IMR-90 (cell line): ENCODE data around the gene NR5A2. TPM values are rescaled to one million over a fixed set of nuclear protein-coding genes. Genes with fewer than 3 reads are reported as not detected.
A peak's percentile ranks its signal among the peaks of the same experiment; 100 is the strongest.

ENCODE experiments used
- ATAC-seq: fragments of 200-7000 bp; cut with Tn5 transposase; 2 replicates; pipeline ENCODE4 v1.9.1; 2020; ENCODE audit warnings: low read depth, mild to moderate bottlenecking, moderate library complexity
- BruUV-seq: library from RNA; stranded (reverse); fragments of 400-500 nt; replicated peaks from 2 replicates; lab custom pipeline; 2021; lab: Mats Ljungman, UMichigan
- CTCF ChIA-PET: fragments of 300-600 bp; formaldehyde crosslinking; extraction: SDS; loops from one replicate; lab custom pipeline; 2021; ENCODE audit warnings: antibody characterized with exemption; lab: Yijun Ruan, JAX
- POLR2A ChIA-PET: fragments of 300-600 bp; sonication (Branson Sonifier 250); formaldehyde crosslinking; loops from one replicate; lab custom pipeline; 2022; ENCODE audit warnings: antibody characterized with exemption; ENCODE audit not compliant: unreplicated experiment; lab: Charles Lee
- DNase-seq: peaks from one replicate; pipeline ENCODE4 v3.0.0; 2013
- H2AFZ ChIP-seq: replicated peaks from 2 replicates; pipeline ENCODE3; 2013; ENCODE audit warnings: low read length, mild to moderate bottlenecking; ENCODE audit not compliant: poor library complexity
- H2AK5ac ChIP-seq: 2 replicates; pipeline ENCODE4 v1.6.1; 2013; ENCODE audit warnings: low read depth, low read length, inconsistent platforms
- H2AK9ac ChIP-seq: replicated peaks from 2 replicates; pipeline ENCODE3; 2013; ENCODE audit warnings: mild to moderate bottlenecking, low read depth, low read length, moderate library complexity; ENCODE audit not compliant: poor library complexity
- H2BK120ac ChIP-seq: 2 replicates; pipeline ENCODE4 v1.6.1; 2013; ENCODE audit warnings: low read depth, low read length, inconsistent platforms
- H2BK15ac ChIP-seq: 3 replicates; pipeline ENCODE4 v1.6.1; 2013; ENCODE audit warnings: low read depth, low read length, inconsistent platforms
- H2BK20ac ChIP-seq: 2 replicates; pipeline ENCODE4 v1.6.1; 2013; ENCODE audit warnings: low read depth, mild to moderate bottlenecking, inconsistent platforms, low read length, moderate library complexity
- H2BK5ac ChIP-seq: 2 replicates; pipeline ENCODE4 v1.6.1; 2013; ENCODE audit warnings: mild to moderate bottlenecking, low read depth, low read length, inconsistent platforms; ENCODE audit not compliant: poor library complexity, severe bottlenecking
- H3K14ac ChIP-seq: replicated peaks from 2 replicates; pipeline ENCODE4 v1.6.1; 2013; ENCODE audit warnings: low read depth, low read length, inconsistent platforms
- H3K18ac ChIP-seq: 2 replicates; pipeline ENCODE4 v1.6.1; 2013; ENCODE audit warnings: low read depth, low read length, control low read depth
- H3K23ac ChIP-seq: 2 replicates; pipeline ENCODE4 v1.6.1; 2013; ENCODE audit warnings: low read depth, low read length, inconsistent platforms
- H3K27ac ChIP-seq: 2 replicates; pipeline ENCODE4 v1.5.1; 2013; ENCODE audit warnings: mild to moderate bottlenecking, control low read depth, low read length; ENCODE audit not compliant: insufficient read depth
- H3K27me3 ChIP-seq: 2 replicates; pipeline ENCODE4 v1.6.1; 2013; ENCODE audit warnings: low read length; ENCODE audit not compliant: control insufficient read depth, insufficient read depth
- H3K36me3 ChIP-seq: 2 replicates; pipeline ENCODE4 v1.6.1; 2013; ENCODE audit warnings: low read length, mixed read lengths; ENCODE audit not compliant: control insufficient read depth, insufficient read depth
- H3K4ac ChIP-seq: 2 replicates; pipeline ENCODE4 v1.6.1; 2013; ENCODE audit warnings: low read depth, low read length, inconsistent platforms
- H3K4me1 ChIP-seq: 2 replicates; pipeline ENCODE4 v1.6.1; 2013; ENCODE audit warnings: low read length, mixed read lengths; ENCODE audit not compliant: control insufficient read depth, insufficient read depth
- H3K4me2 ChIP-seq: 2 replicates; pipeline ENCODE4 v1.6.1; 2013; ENCODE audit warnings: low read depth, mild to moderate bottlenecking, control low read depth, low read length, moderate library complexity
- H3K4me3 ChIP-seq: 2 replicates; pipeline ENCODE4 v1.5.1; 2013; ENCODE audit warnings: low read depth, mild to moderate bottlenecking, control low read depth, low read length, moderate library complexity; ENCODE audit not compliant: insufficient read depth
- H3K56ac ChIP-seq: 2 replicates; pipeline ENCODE4 v1.6.1; 2013; ENCODE audit warnings: low read length, inconsistent platforms; ENCODE audit not compliant: insufficient read depth; ENCODE audit errors: extremely low read depth
- H3K79me1 ChIP-seq, 2 experiments: 2 replicates each; pipeline ENCODE4 v1.6.1; 2013; ENCODE audit warnings: low read length in 2 of 2, inconsistent platforms in 1 of 2, low read depth in 1 of 2
- H3K9ac ChIP-seq: 2 replicates; pipeline ENCODE4 v1.6.1; 2013; ENCODE audit warnings: low read depth, low read length, control low read depth
- H3K9me1 ChIP-seq: 2 replicates; pipeline ENCODE4 v1.6.1; 2013; ENCODE audit warnings: low read length, inconsistent platforms; ENCODE audit not compliant: insufficient read depth
- H3K9me3 ChIP-seq: 2 replicates; pipeline ENCODE4 v1.6.1; 2013; ENCODE audit warnings: low read length; ENCODE audit not compliant: control insufficient read depth, insufficient read depth
- H4K20me1 ChIP-seq: 2 replicates; pipeline ENCODE4 v1.6.1; 2013; ENCODE audit warnings: low read length, inconsistent platforms; ENCODE audit not compliant: insufficient read depth
- H4K5ac ChIP-seq: 2 replicates; pipeline ENCODE4 v1.6.1; 2013; ENCODE audit warnings: mild to moderate bottlenecking, low read depth, low read length, control low read depth
- H4K8ac ChIP-seq, 2 experiments: 2 replicates each; pipeline ENCODE4 v1.6.1; 2013; ENCODE audit warnings: low read depth in 2 of 2, low read length in 2 of 2, control low read depth in 1 of 2, inconsistent platforms in 1 of 2
- H4K91ac ChIP-seq: 2 replicates; pipeline ENCODE4 v1.6.1; 2013; ENCODE audit warnings: low read depth, low read length, inconsistent platforms; ENCODE audit not compliant: insufficient read depth
- BHLHE40 ChIP-seq: fragments of 150-350 bp; IDR thresholded peaks from 2 replicates; pipeline ENCODE4 v1.6.1; 2016; ENCODE audit warnings: mild to moderate bottlenecking, low read depth, low read length
- CEBPB ChIP-seq: IDR thresholded peaks from 2 replicates; pipeline ENCODE4 v1.6.1; 2012; ENCODE audit warnings: low read depth, low read length, improper control_type of control experiment
- CHD1 ChIP-seq: IDR thresholded peaks from 2 replicates; pipeline ENCODE4 v1.6.1; 2012; ENCODE audit warnings: low read depth, low read length, improper control_type of control experiment
- FOS ChIP-seq: fragments of 150-350 bp; IDR thresholded peaks from 2 replicates; pipeline ENCODE4 v1.6.1; 2016; ENCODE audit warnings: low read depth, low read length
- MAFK ChIP-seq: IDR thresholded peaks from 2 replicates; pipeline ENCODE4 v1.6.1; 2012; ENCODE audit warnings: low read depth, low read length, improper control_type of control experiment
- MAZ ChIP-seq: IDR thresholded peaks from 2 replicates; pipeline ENCODE4 v1.6.1; 2012; ENCODE audit warnings: low read depth, mild to moderate bottlenecking, low read length, improper control_type of control experiment, moderate library complexity, borderline replicate concordance
- MXI1 ChIP-seq: IDR thresholded peaks from 2 replicates; pipeline ENCODE4 v1.6.1; 2012; ENCODE audit warnings: low read depth, mild to moderate bottlenecking, low read length, moderate library complexity, borderline replicate concordance
- NFE2L2 ChIP-seq: fragments of 150-350 bp; IDR thresholded peaks from 2 replicates; pipeline ENCODE4 v1.6.1; 2016; ENCODE audit warnings: low read depth, mild to moderate bottlenecking, low read length
- POLR2A ChIP-seq: IDR thresholded peaks from 2 replicates; pipeline ENCODE4 v1.6.1; 2012; ENCODE audit warnings: mild to moderate bottlenecking, low read depth, low read length
- RAD21 ChIP-seq: IDR thresholded peaks from 2 replicates; pipeline ENCODE4 v1.6.1; 2012; ENCODE audit warnings: low read length, improper control_type of control experiment
- RCOR1 ChIP-seq: IDR thresholded peaks from 2 replicates; pipeline ENCODE4 v1.6.1; 2012; ENCODE audit warnings: mild to moderate bottlenecking, low read length, improper control_type of control experiment; ENCODE audit not compliant: insufficient replicate concordance
- RFX5 ChIP-seq: IDR thresholded peaks from 2 replicates; pipeline ENCODE4 v1.8.0; 2012; ENCODE audit warnings: low read depth, mild to moderate bottlenecking, low read length, moderate library complexity
- SMC3 ChIP-seq: fragments of 150-350 bp; IDR thresholded peaks from 2 replicates; pipeline ENCODE4 v1.6.1; 2016; ENCODE audit warnings: low read depth, mild to moderate bottlenecking, antibody characterized with exemption, low read length, moderate library complexity
- USF2 ChIP-seq: fragments of 150-350 bp; IDR thresholded peaks from 2 replicates; pipeline ENCODE4 v1.6.1; 2017; ENCODE audit warnings: mild to moderate bottlenecking, antibody characterized with exemption, low read length, low read depth
- WGBS, 2 experiments: methylation state at CpG; one replicate each; pipeline versions ENCODE4 v1.1.5 to v1.1.7; 2013; ENCODE audit warnings: missing lambda C conversion rate in 2 of 2; ENCODE audit not compliant: insufficient read length in 1 of 2; ENCODE audit errors: extremely low coverage in 2 of 2; 5-methylcytosine and 5-hydroxymethylcytosine counted together
- dilution Hi-C: fragments of 300-500 bp; cut with HindIII; formaldehyde crosslinking; loops from one replicate; pipeline ENCODE4 v1.14.3; 2018; ENCODE audit warnings: low sequenced_read_pairs; ENCODE audit not compliant: unreplicated experiment
- in situ Hi-C: fragments of 300-500 bp; cut with MboI; formaldehyde crosslinking; loops from 3 replicates; pipeline ENCODE4 v1.14.3; 2019; ENCODE audit warnings: low sequenced_read_pairs, inconsistent platforms, mixed read lengths
- intact Hi-C: fragments of 100-400 bp; cut with micrococcal nuclease; formaldehyde crosslinking; loops from 2 replicates; pipeline ENCODE4 v1.10.0; 2022
- polyA plus RNA-seq, 3 experiments: library from polyadenylated mRNA; depleted of rRNA; stranded (reverse); fragments of >200 nt; gene quantifications; 2 replicates each; pipeline ENCODE4 v1.2.3, GENCODE V29; 2012; ENCODE audit warnings: low replicate concordance in 1 of 3
- total RNA-seq: library from RNA; depleted of rRNA; stranded (reverse); fragments of >200 nt; gene quantifications from 2 replicates; pipeline ENCODE4 v1.2.3, GENCODE V29; 2012
- TF ChIP-seq, protein P1 (sequence below): fragments of 150-350 bp; IDR thresholded peaks from 2 replicates; pipeline ENCODE4 v1.6.1; 2016; ENCODE audit warnings: low read depth, mild to moderate bottlenecking, low read length, moderate library complexity, borderline replicate concordance
- TF ChIP-seq, protein P2 (sequence below): conservative IDR thresholded peaks from 2 replicates; pipeline ENCODE4 v1.5.1; 2012; ENCODE audit warnings: mild to moderate bottlenecking, low read depth, low read length, improper control_type of control experiment

Gene NR5A2
- total and polyA plus RNA-seq, 2 of the 4 experiments (the other 2 are of a cell fraction) = 0.03 to 0.18 TPM

DNA sequence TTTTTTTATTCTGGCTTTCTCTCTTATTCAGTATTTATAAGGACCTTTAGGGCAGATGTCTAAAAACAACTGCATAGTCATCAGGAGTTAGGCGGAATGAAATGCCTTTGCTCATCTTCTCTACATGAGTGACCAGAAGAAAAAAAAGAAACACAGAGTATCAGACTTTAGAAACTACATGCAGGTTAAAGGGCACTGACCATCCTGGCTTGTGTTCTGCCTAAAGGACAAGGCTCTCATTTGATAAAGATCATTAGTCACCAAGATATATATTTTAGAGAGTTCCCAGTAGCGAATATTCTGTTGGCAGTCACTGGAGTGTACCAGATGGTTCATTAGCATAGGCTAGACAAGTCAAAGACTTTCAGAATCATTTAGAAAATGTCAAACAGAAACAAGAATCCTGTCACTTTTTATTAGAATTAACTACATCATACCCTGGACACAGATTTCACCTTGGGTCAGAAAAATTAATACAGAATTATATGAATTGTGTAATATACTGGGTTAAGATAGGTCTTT lies 145.6 kb downstream of the NR5A2 start:
- no peak overlapping the region for H3K27ac ChIP-seq
- dilution Hi-C loops (no loop called here), in situ Hi-C loops (no loop called here), intact Hi-C loops (no loop called here)
- H3K14ac ChIP-seq = peak overlapping the region; percentile 18; the same call in 1 of the 2 replicates
- ATAC-seq = peak; percentile 46
- H3K23ac ChIP-seq = peak overlapping the region; percentile 41; the same call in 1 of the 2 replicates
- peak overlapping the region; percentile 67 for H4K91ac ChIP-seq
- peak overlapping the region; percentile 69 for H2BK120ac ChIP-seq
- H2BK5ac ChIP-seq = peak overlapping the region; percentile 80
- peak overlapping the region; percentile 32; the same call in 1 of the 2 replicates for H3K4ac ChIP-seq
- H3K4me3 ChIP-seq = no peak overlapping the region
- no peak overlapping the region for H4K5ac ChIP-seq
- H2BK15ac ChIP-seq = peak overlapping the region; percentile 72; the same call in 1 of the 3 replicates
- peak overlapping the region; percentile 22 for H3K56ac ChIP-seq
- H2AK5ac ChIP-seq = 0 out of 2 replicates have a peak overlapping the region, but pooled peaks have one; percentile 1
- H3K9me1 ChIP-seq = no peaks in the 10 kb centered on the region
- no CpG with 5 or more reads among the region's 2 CpGs for WGBS, 2 experiments
- H3K4me1 ChIP-seq = peaks cover 2% of the 10 kb centered on the region; the same call in 1 of the 2 replicates
- H3K27me3 ChIP-seq = no peaks in the 10 kb centered on the region
- TF ChIP-seq RCOR1 (no peak), MAZ (no peak), MXI1 (no peak), USF2 (no peak), BHLHE40 (no peak), MAFK (no peak), CHD1 (no peak), SMC3 (no peak), POLR2A (no peak), RFX5 (no peak), NFE2L2 (no peak), RAD21 (no peak), CEBPB (no peak), FOS (no peak)
- TF ChIP-seq, protein P1, sequence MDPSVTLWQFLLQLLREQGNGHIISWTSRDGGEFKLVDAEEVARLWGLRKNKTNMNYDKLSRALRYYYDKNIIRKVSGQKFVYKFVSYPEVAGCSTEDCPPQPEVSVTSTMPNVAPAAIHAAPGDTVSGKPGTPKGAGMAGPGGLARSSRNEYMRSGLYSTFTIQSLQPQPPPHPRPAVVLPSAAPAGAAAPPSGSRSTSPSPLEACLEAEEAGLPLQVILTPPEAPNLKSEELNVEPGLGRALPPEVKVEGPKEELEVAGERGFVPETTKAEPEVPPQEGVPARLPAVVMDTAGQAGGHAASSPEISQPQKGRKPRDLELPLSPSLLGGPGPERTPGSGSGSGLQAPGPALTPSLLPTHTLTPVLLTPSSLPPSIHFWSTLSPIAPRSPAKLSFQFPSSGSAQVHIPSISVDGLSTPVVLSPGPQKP = no peak
- TF ChIP-seq, protein P2, sequence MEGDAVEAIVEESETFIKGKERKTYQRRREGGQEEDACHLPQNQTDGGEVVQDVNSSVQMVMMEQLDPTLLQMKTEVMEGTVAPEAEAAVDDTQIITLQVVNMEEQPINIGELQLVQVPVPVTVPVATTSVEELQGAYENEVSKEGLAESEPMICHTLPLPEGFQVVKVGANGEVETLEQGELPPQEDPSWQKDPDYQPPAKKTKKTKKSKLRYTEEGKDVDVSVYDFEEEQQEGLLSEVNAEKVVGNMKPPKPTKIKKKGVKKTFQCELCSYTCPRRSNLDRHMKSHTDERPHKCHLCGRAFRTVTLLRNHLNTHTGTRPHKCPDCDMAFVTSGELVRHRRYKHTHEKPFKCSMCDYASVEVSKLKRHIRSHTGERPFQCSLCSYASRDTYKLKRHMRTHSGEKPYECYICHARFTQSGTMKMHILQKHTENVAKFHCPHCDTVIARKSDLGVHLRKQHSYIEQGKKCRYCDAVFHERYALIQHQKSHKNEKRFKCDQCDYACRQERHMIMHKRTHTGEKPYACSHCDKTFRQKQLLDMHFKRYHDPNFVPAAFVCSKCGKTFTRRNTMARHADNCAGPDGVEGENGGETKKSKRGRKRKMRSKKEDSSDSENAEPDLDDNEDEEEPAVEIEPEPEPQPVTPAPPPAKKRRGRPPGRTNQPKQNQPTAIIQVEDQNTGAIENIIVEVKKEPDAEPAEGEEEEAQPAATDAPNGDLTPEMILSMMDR = no peak
- H3K4me2 ChIP-seq = peak overlapping the region; percentile 2; the same call in 1 of the 2 replicates
- no peaks in the 10 kb centered on the region for H4K20me1 ChIP-seq
- H2AFZ ChIP-seq = no peak overlapping the region
- H2AK9ac ChIP-seq = no peak overlapping the region
- H3K9me3 ChIP-seq = no peaks in the 10 kb centered on the region
- H3K36me3 ChIP-seq = no peaks in the 10 kb centered on the region
- H3K9ac ChIP-seq = no peak overlapping the region
- no peak for DNase-seq
- BruUV-seq = no TSS peak
- peak overlapping the region; percentile 64; the same call in 1 of the 2 replicates for H2BK20ac ChIP-seq
- POLR2A ChIA-PET = no interaction called here
- peak overlapping the region; percentile 22; the same call in 1 of the 2 replicates for H3K18ac ChIP-seq
- CTCF ChIA-PET = no interaction called here
- no peaks in the 10 kb centered on the region for H3K79me1 ChIP-seq
- peak overlapping the region in 1 of 2 experiments; percentile 44; a peak in 2 of 4 replicates for H4K8ac ChIP-seq
